Thyroid gland (tissue), 4 donors: ENCODE results near the gene PTBP1. TPM values are rescaled to one million over a fixed set of nuclear protein-coding genes. Genes with fewer than 3 reads are reported as not detected.

Source experiments
- DNase-seq, 2 donors: peaks; one replicate each; pipeline ENCODE4 v3.0.0-alpha.2; 2019
- H3K27ac ChIP-seq, 3 donors: fragments of 200-600 bp; sonication (generic); 1 replicate in 2 of 3; 2 replicates in 1 of 3; pipeline ENCODE4 v1.5.1; 2016 to 2019; ENCODE audit warnings: mild to moderate bottlenecking in 1 of 3, moderate library complexity in 1 of 3
- H3K27me3 ChIP-seq: fragments of 200-600 bp; sonication (generic); one replicate; pipeline ENCODE4 v1.5.1; 2019
- H3K36me3 ChIP-seq, 2 donors: fragments of 200-600 bp; sonication (generic); one replicate each; pipeline ENCODE4 v1.5.1; 2016 to 2019
- H3K4me1 ChIP-seq, 2 donors: fragments of 200-600 bp; sonication (generic); one replicate each; pipeline ENCODE4 v1.5.1; 2017 to 2019
- H3K4me3 ChIP-seq, 3 donors: fragments of 200-600 bp; sonication (generic); replicated peaks in 1 of 3; 1 replicate in 2 of 3; 2 replicates in 1 of 3; pipeline ENCODE4 v1.5.1; 2016; ENCODE audit warnings: mild to moderate bottlenecking in 1 of 3
- H3K9me3 ChIP-seq: fragments of 200-600 bp; sonication (generic); one replicate; pipeline ENCODE4 v1.5.1; 2017
- CTCF ChIP-seq, 6 experiments: fragments of 200-600 bp in 3 of 6; fragments of 450-650 bp in 3 of 6; sonication (generic) in 3 of 6; IDR thresholded peaks; one replicate each; pipeline ENCODE4 v1.5.1; 2016 to 2019; ENCODE audit warnings: antibody characterized with exemption in 6 of 6, mild to moderate bottlenecking in 2 of 6, inconsistent platforms in 1 of 6, moderate library complexity in 1 of 6
- POLR2A ChIP-seq, 2 donors: fragments of 450-650 bp; IDR thresholded peaks; one replicate each; pipeline ENCODE4 v1.6.1; 2017; ENCODE audit warnings: antibody characterized with exemption in 2 of 2, mild to moderate bottlenecking in 2 of 2, moderate library complexity in 1 of 2
- WGBS, 2 donors: methylation state at CpG; one replicate each; pipeline ENCODE4 v1.1.5; 2017; 5-methylcytosine and 5-hydroxymethylcytosine counted together
- intact Hi-C: fragments of 100-400 bp; cut with DNase I; formaldehyde crosslinking; loops from one replicate; pipeline ENCODE4 v1.15.1; 2023
- total RNA-seq, 4 donors: library from RNA; depleted of rRNA; stranded (reverse); fragments of >200 nt; gene quantifications; one replicate each; pipeline ENCODE4 v1.2.3, GENCODE V29; 2016

The PTBP1 gene
- total RNA-seq, 4 donors from 2014 or later, result 161 to 277 (median 199) TPM

GRCh38 chr19:803686-804418 lies 6.6 kb downstream of the PTBP1 start:
- TF ChIP-seq CTCF (IDR thresholded peaks at IDR 0.05) (no peak), POLR2A (IDR thresholded peaks at IDR 0.05) (no peak)
- H3K9me3 ChIP-seq, result no peaks in the 10 kb centered on the region
- H3K4me1 ChIP-seq, result peaks cover 41 to 47% of the 10 kb centered on the region in 2 donors
- no peaks in the 10 kb centered on the region for H3K27me3 ChIP-seq
- intact Hi-C loops, result no loop called here
- 80 to 85% methylated on average over 2 to 28 of the region's 31 CpGs for WGBS, 2 donors
- no peak overlapping the region for H3K27ac ChIP-seq
- no peak overlapping the region for H3K4me3 ChIP-seq
- DNase-seq, result no peak
- H3K36me3 ChIP-seq, result peaks cover 53% of the 10 kb centered on the region in 2 donors

GRCh38 chr19:804419-805165 lies 7.3 kb downstream of the PTBP1 start:
- TF ChIP-seq CTCF (IDR thresholded peaks at IDR 0.05) (no peak), POLR2A (IDR thresholded peaks at IDR 0.05) (no peak)
- Histone ChIP-seq H3K27ac (no peak overlapping the region), H3K4me1 (peaks cover 34 to 40% of the 10 kb centered on the region in 2 donors), H3K9me3 (no peaks in the 10 kb centered on the region), H3K4me3 (no peak overlapping the region), H3K36me3 (peaks cover 60 to 61% of the 10 kb centered on the region in 2 donors), H3K27me3 (no peaks in the 10 kb centered on the region)
- no peak for DNase-seq
- 96% methylated on average over 14 to 26 of the region's 53 CpGs for WGBS, 2 donors
- intact Hi-C loops, result no loop called here

- Histone ChIP-seq H3K4me3 (no peak overlapping the region), H3K36me3 (peaks cover 66% of the 10 kb centered on the region in 2 donors), H3K9me3 (no peaks in the 10 kb centered on the region), H3K27me3 (no peaks in the 10 kb centered on the region), H3K4me1 (peaks cover 28 to 34% of the 10 kb centered on the region in 2 donors), H3K27ac (no peak overlapping the region)
- intact Hi-C loops, result no loop called here
- no peak for TF ChIP-seq POLR2A (IDR thresholded peaks at IDR 0.05)
- DNase-seq, result no peak
- 90 to 100% methylated on average over 6 to 9 of the region's 33 CpGs for WGBS, 2 donors
Observed at GRCh38 chr19:805166-805551, 7.9 kb downstream of the PTBP1 start.

- H3K27ac ChIP-seq, result no peak overlapping the region
- H3K27me3 ChIP-seq, result no peaks in the 10 kb centered on the region
- peaks cover 73 to 74% of the 10 kb centered on the region in 2 donors for H3K36me3 ChIP-seq
- H3K9me3 ChIP-seq, result no peaks in the 10 kb centered on the region
- WGBS, 2 donors, result 94% methylated on average over 44 to 58 of the region's 93 CpGs
- DNase-seq, result peak in 1 of 2 donors; percentile 3
- TF ChIP-seq CTCF (IDR thresholded peaks at IDR 0.05) (no peak), POLR2A (IDR thresholded peaks at IDR 0.05) (no peak)
- intact Hi-C loops, result no loop called here
- H3K4me3 ChIP-seq, result no peak overlapping the region
- peaks cover 21 to 27% of the 10 kb centered on the region in 2 donors for H3K4me1 ChIP-seq
Observed at GRCh38 chr19:805600-806550, 8.6 kb downstream of the PTBP1 start.

GRCh38 chr19:806815-807421 lies 9.7 kb downstream of the PTBP1 start:
- TF ChIP-seq POLR2A (IDR thresholded peaks at IDR 0.05), result no peak
- no peak for TF ChIP-seq CTCF (IDR thresholded peaks at IDR 0.05)
- no peak overlapping the region for H3K4me3 ChIP-seq
- peaks cover 10 to 17% of the 10 kb centered on the region in 2 donors for H3K4me1 ChIP-seq
- H3K27me3 ChIP-seq, result no peaks in the 10 kb centered on the region
- peaks cover 82 to 84% of the 10 kb centered on the region in 2 donors for H3K36me3 ChIP-seq
- DNase-seq, result no peak
- 93% methylated on average over 31 to 34 of the region's 34 CpGs for WGBS, 2 donors
- H3K27ac ChIP-seq, result no peak overlapping the region
- no peaks in the 10 kb centered on the region for H3K9me3 ChIP-seq
- intact Hi-C loops, result no loop called here
